PFSK-1 (cell line): ENCODE measurements around the gene SUGP2.

Source experiments
- FOXP2 ChIP-seq: optimal IDR thresholded peaks from 2 replicates; pipeline ENCODE3; 2011; ENCODE audit warnings: borderline replicate concordance, control low read depth, inconsistent platforms; ENCODE audit not compliant: insufficient read depth; ENCODE audit errors: extremely low read length, extremely low read depth
- POLR2AphosphoS5 ChIP-seq: IDR thresholded peaks from 2 replicates; pipeline ENCODE4 v1.6.1; 2012; ENCODE audit warnings: low read depth, mild to moderate bottlenecking, control low read depth, low read length, moderate library complexity
- REST ChIP-seq, 2 experiments: IDR thresholded peaks; 2 replicates each; pipeline versions ENCODE4 v1.6.1 to v1.8.0; 2011 to 2012; ENCODE audit warnings: low read depth in 2 of 2, low read length in 2 of 2, control low read depth in 1 of 2, inconsistent platforms in 1 of 2, mild to moderate bottlenecking in 1 of 2, moderate library complexity in 1 of 2; ENCODE audit not compliant: insufficient read depth in 1 of 2
- SIN3A ChIP-seq: IDR thresholded peaks from 2 replicates; pipeline ENCODE4 v1.6.1; 2012; ENCODE audit warnings: mild to moderate bottlenecking, low read length, moderate library complexity, borderline replicate concordance; ENCODE audit not compliant: insufficient read depth
- TAF1 ChIP-seq: IDR thresholded peaks from 2 replicates; pipeline ENCODE4 v1.6.1; 2012; ENCODE audit warnings: low read length, control low read depth, borderline replicate concordance; ENCODE audit not compliant: insufficient read depth

SUGP2 gene

GRCh38 chr19:19059018-19059836 lies 25.9 kb upstream of the SUGP2 start:
- no peak for TF ChIP-seq SIN3A
- TF ChIP-seq REST (IDR thresholded peaks at IDR 0.05; ENCODE audit: insufficient read depth in 1 of 2, low read depth in 2 of 2, low read length in 2 of 2) = no peak
- TF ChIP-seq TAF1 = no peak
- TF ChIP-seq FOXP2 = no peak
- no peak for TF ChIP-seq POLR2AphosphoS5

GRCh38 chr19:19057720-19058119 lies 24.4 kb upstream of the SUGP2 start:
- no peak for TF ChIP-seq REST (IDR thresholded peaks at IDR 0.05; ENCODE audit: insufficient read depth in 1 of 2, low read depth in 2 of 2, low read length in 2 of 2)
- no peak for TF ChIP-seq SIN3A

- TF ChIP-seq TAF1 (no peak), POLR2AphosphoS5 (no peak), FOXP2 (no peak), REST (IDR thresholded peaks at IDR 0.05; ENCODE audit: insufficient read depth in 1 of 2, low read depth in 2 of 2, low read length in 2 of 2) (no peak), SIN3A (no peak)
These were observed 24.0 kb upstream of the SUGP2 start for GRCh38 chr19:19057317-19057716.

- TF ChIP-seq REST (IDR thresholded peaks at IDR 0.05; ENCODE audit: insufficient read depth in 1 of 2, low read depth in 2 of 2, low read length in 2 of 2) = no peak
- no peak for TF ChIP-seq TAF1
- TF ChIP-seq SIN3A = no peak
- no peak for TF ChIP-seq FOXP2
- no peak for TF ChIP-seq POLR2AphosphoS5
These were observed 23.4 kb upstream of the SUGP2 start for GRCh38 chr19:19056636-19057275.
